Vagina (tissue), 2 donors: ENCODE results near the gene WAC. TPM values are rescaled to one million over a fixed set of nuclear protein-coding genes. Genes with fewer than 3 reads are reported as not detected.

ENCODE experiments used
- DNase-seq, 2 donors: peaks; one replicate each; pipeline ENCODE4 v3.0.0-alpha.2; 2017; ENCODE audit errors: extremely low spot score in 2 of 2
- H3K27ac ChIP-seq: fragments of 200-600 bp; sonication (generic); one replicate; pipeline ENCODE4 v1.5.1; 2019
- H3K27me3 ChIP-seq: fragments of 200-600 bp; sonication (generic); one replicate; pipeline ENCODE4 v1.5.1; 2019
- H3K36me3 ChIP-seq, 2 donors: fragments of 200-600 bp; sonication (generic); one replicate each; pipeline ENCODE4 v1.5.1; 2017 to 2019
- H3K4me1 ChIP-seq: fragments of 200-600 bp; sonication (generic); one replicate; pipeline ENCODE4 v1.5.1; 2019
- H3K4me3 ChIP-seq, 2 donors: fragments of 200-600 bp; sonication (generic); 1 replicate in 1 of 2; 2 replicates in 1 of 2; pipeline ENCODE4 v1.5.1; 2016 to 2019
- H3K9me3 ChIP-seq: fragments of 200-600 bp; sonication (generic); one replicate; pipeline ENCODE4 v1.5.1; 2019
- CTCF ChIP-seq, 3 experiments: fragments of 450-650 bp in 2 of 3; fragments of 200-600 bp in 1 of 3; sonication (generic) in 1 of 3; IDR thresholded peaks; one replicate each; pipeline ENCODE4 v1.5.1; 2017 to 2019; ENCODE audit warnings: antibody characterized with exemption in 3 of 3, mild to moderate bottlenecking in 2 of 3, moderate library complexity in 2 of 3
- POLR2A ChIP-seq, 2 donors: fragments of 450-650 bp; IDR thresholded peaks; one replicate each; pipeline ENCODE4 v1.6.1; 2017; ENCODE audit warnings: antibody characterized with exemption in 2 of 2, mild to moderate bottlenecking in 2 of 2, moderate library complexity in 2 of 2
- POLR2AphosphoS5 ChIP-seq, 2 donors: sonication (generic); formaldehyde crosslinking; IDR thresholded peaks; one replicate each; pipeline ENCODE4 v1.9.0; 2017; ENCODE audit warnings: antibody characterized with exemption in 2 of 2, mild to moderate bottlenecking in 2 of 2, low read depth in 1 of 2; ENCODE audit not compliant: insufficient read depth in 1 of 2
- intact Hi-C: fragments of 100-400 bp; cut with DNase I; formaldehyde crosslinking; loops from one replicate; pipeline ENCODE4 v1.15.1; 2023
- total RNA-seq: library from RNA; depleted of rRNA; stranded (reverse); fragments of >200 nt; gene quantifications from one replicate; pipeline ENCODE4 v1.2.3, GENCODE V29; 2016

Gene WAC
- total RNA-seq, 1 donor from 2014 or later, result 112 TPM

GRCh38 chr10:28593811-28594210 is 60.9 kb downstream of the WAC start:
- Histone ChIP-seq H3K27ac (no peak overlapping the region), H3K4me3 (no peak overlapping the region), H3K27me3 (no peaks in the 10 kb centered on the region), H3K4me1 (peaks cover 52% of the 10 kb centered on the region), H3K36me3 (peaks cover 0 to 33% of the 10 kb centered on the region in 2 donors), H3K9me3 (no peaks in the 10 kb centered on the region)
- no peak for DNase-seq
- intact Hi-C loops, result no loop called here
- no peak for TF ChIP-seq POLR2AphosphoS5 (IDR thresholded peaks at IDR 0.05; ENCODE audit: insufficient read depth in 1 of 2, low read depth in 1 of 2)
- TF ChIP-seq CTCF (IDR thresholded peaks at IDR 0.05), result no peak
- TF ChIP-seq POLR2A (IDR thresholded peaks at IDR 0.05), result no peak

GRCh38 chr10:28594406-28594805 is 61.5 kb downstream of the WAC start:
- TF ChIP-seq POLR2A (IDR thresholded peaks at IDR 0.05) (no peak), POLR2AphosphoS5 (IDR thresholded peaks at IDR 0.05; ENCODE audit: insufficient read depth in 1 of 2, low read depth in 1 of 2) (no peak), CTCF (IDR thresholded peaks at IDR 0.05) (no peak)
- no peak for DNase-seq
- intact Hi-C loops, result no loop called here
- Histone ChIP-seq H3K27me3 (no peaks in the 10 kb centered on the region), H3K36me3 (peaks cover 0 to 30% of the 10 kb centered on the region in 2 donors), H3K4me3 (no peak overlapping the region), H3K9me3 (no peaks in the 10 kb centered on the region), H3K27ac (no peak overlapping the region), H3K4me1 (peaks cover 52% of the 10 kb centered on the region)

GRCh38 chr10:28595613-28596012 is 62.7 kb downstream of the WAC start:
- TF ChIP-seq CTCF (IDR thresholded peaks at IDR 0.05) (no peak), POLR2A (IDR thresholded peaks at IDR 0.05) (no peak), POLR2AphosphoS5 (IDR thresholded peaks at IDR 0.05; ENCODE audit: insufficient read depth in 1 of 2, low read depth in 1 of 2) (no peak)
- H3K36me3 ChIP-seq, result peaks cover 0 to 20% of the 10 kb centered on the region in 2 donors
- no peaks in the 10 kb centered on the region for H3K27me3 ChIP-seq
- no peak for DNase-seq
- intact Hi-C loops, result no loop called here
- H3K4me1 ChIP-seq, result peaks cover 55% of the 10 kb centered on the region
- no peak overlapping the region for H3K4me3 ChIP-seq
- H3K27ac ChIP-seq, result no peak overlapping the region
- no peaks in the 10 kb centered on the region for H3K9me3 ChIP-seq

- TF ChIP-seq POLR2AphosphoS5 (IDR thresholded peaks at IDR 0.05; ENCODE audit: insufficient read depth in 1 of 2, low read depth in 1 of 2) (no peak), CTCF (IDR thresholded peaks at IDR 0.05) (no peak), POLR2A (IDR thresholded peaks at IDR 0.05) (no peak)
- Histone ChIP-seq H3K4me1 (peaks cover 62% of the 10 kb centered on the region), H3K36me3 (peaks cover 0 to 9% of the 10 kb centered on the region in 2 donors), H3K9me3 (no peaks in the 10 kb centered on the region), H3K27ac (no peak overlapping the region), H3K4me3 (no peak overlapping the region), H3K27me3 (no peaks in the 10 kb centered on the region)
- intact Hi-C loops, result no loop called here
- DNase-seq, result no peak
These were observed 67.1 kb downstream of the WAC start for GRCh38 chr10:28600056-28600455.

- no peak for DNase-seq
- Histone ChIP-seq H3K27ac (no peak overlapping the region), H3K27me3 (no peaks in the 10 kb centered on the region), H3K9me3 (no peaks in the 10 kb centered on the region), H3K36me3 (peaks cover 0 to 4% of the 10 kb centered on the region in 2 donors), H3K4me3 (no peak overlapping the region), H3K4me1 (peaks cover 59% of the 10 kb centered on the region)
- TF ChIP-seq POLR2A (IDR thresholded peaks at IDR 0.05) (no peak), CTCF (IDR thresholded peaks at IDR 0.05) (no peak), POLR2AphosphoS5 (IDR thresholded peaks at IDR 0.05; ENCODE audit: insufficient read depth in 1 of 2, low read depth in 1 of 2) (no peak)
- intact Hi-C loops, result no loop called here
These were observed 68.1 kb downstream of the WAC start for GRCh38 chr10:28601012-28601411.
